ENCODE data around the gene ZFP90.
"Not testable (repeated sequence)": the region's sequence is repeated elsewhere in the genome, so short reads cannot be mapped to it uniquely, and the experiment has no call there.

The ZFP90 gene

DNA sequence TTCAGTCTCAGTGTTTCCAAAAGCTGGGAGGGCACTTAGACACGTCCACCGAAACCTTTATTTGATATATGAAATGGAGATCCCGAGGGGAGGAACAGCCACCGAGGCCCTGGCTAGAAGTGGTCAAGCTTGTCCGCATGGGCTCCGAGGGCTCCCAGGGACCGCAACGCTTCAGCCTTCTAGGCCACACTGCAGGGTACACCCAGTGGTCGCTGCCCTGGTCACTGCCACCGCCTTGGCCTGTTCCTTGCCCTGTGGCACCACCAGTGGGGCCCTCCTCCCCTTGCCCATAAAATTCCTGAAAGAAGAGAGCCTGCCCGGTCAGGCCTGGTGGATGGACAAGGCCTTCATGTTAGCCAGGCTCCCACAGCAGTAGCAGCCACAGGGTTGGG lies 46.9 kb upstream of the ZFP90 start:
- Histone ChIP-seq H3K23ac (ENCODE audit: low read length) (no peak overlapping the region), H2AK5ac (ENCODE audit: low read length) (no peak overlapping the region), H4K8ac (ENCODE audit: low read depth, low read length) (no peak overlapping the region), H3K4ac (ENCODE audit: low read depth, low read length) (no peak overlapping the region), H4K12ac (ENCODE audit: low read depth, low read length) (no peak overlapping the region), H3K9me3 (ENCODE audit: insufficient read depth, low read depth, low read length) (peaks cover 2% of the 10 kb centered on the region), H3K4me1 (ENCODE audit: control insufficient read depth in 1 of 2, insufficient read depth in 2 of 2, low read length in 2 of 2) (peaks cover 11% of the 10 kb centered on the region in 2 experiments), H3K9ac (ENCODE audit: low read length) (no peak overlapping the region), H2BK12ac (ENCODE audit: low read length) (no peak overlapping the region), H3K27ac (ENCODE audit: low read depth, low read length) (no peak overlapping the region), H3K4me3 (ENCODE audit: low read depth, low read length) (no peak overlapping the region), H3K27me3 (ENCODE audit: insufficient read depth, low read length) (no peaks in the 10 kb centered on the region), H3K79me1 (ENCODE audit: low read length) (no peaks in the 10 kb centered on the region), H3K79me2 (ENCODE audit: control insufficient read depth, insufficient read depth, low read length, poor library complexity) (no peaks in the 10 kb centered on the region), H4K91ac (ENCODE audit: low read depth, low read length) (no peak overlapping the region), H2AFZ (ENCODE audit: insufficient read depth, low read length, poor library complexity) (no peak overlapping the region), H3K4me2 (ENCODE audit: low read length) (no peak overlapping the region), H2BK5ac (ENCODE audit: low read depth, low read length, poor library complexity) (no peak overlapping the region), H3K14ac (ENCODE audit: low read length) (no peak overlapping the region), H2BK120ac (ENCODE audit: insufficient read depth, low read length, poor library complexity) (no peak overlapping the region), H3K18ac (ENCODE audit: low read length) (no peak overlapping the region), H3K36me3 (ENCODE audit: control insufficient read depth in 1 of 2, insufficient read depth in 2 of 2, low read length in 2 of 2) (no peaks in the 10 kb centered on the region)
- DNase-seq = no peak
- WGBS (ENCODE audit: extremely low coverage, insufficient coverage, insufficient read length) = no CpG with 5 or more reads among the region's 11 CpGs

DNA sequence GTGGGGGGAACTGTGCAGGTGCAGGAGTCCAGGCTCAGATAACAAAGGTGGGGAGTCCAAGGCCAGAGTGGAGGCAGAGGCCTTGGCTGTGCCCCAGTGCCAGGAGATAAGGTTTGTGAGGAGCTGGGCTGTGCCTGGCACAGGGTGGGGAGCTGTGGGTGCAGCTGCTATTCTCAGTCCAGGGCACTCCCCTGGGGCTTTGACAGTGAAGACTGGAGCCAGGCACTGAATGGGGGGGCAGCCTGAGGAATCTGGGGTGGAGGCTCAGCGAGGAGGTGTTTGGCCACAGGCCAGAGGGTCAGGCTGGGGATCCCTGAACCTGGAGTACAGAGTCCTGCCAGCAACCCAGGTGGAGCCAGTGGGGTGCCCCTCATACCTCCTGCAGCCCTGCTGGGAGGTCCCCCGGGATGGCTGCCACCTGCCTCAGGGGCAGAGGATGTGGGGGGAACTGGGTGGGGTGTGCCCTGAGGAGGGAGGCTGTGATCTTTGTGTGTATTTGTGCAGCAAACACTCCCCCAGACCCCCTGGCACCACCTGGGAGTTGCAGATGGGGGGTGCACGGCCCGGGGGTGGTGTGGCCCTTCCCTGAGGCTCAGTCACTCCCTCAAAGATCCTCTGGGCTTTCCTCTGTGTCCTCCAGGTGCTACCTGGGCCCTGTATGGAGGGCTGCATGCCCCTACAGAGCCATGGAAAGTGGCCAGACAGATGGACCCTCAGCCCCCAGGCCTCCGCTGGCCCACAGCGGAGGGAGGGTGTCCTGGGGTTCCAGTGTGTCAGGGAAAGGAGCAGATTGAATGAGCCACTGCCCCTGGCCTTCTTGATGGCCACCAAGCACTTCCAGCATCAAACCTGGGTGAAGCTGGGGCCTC lies 46.3 kb upstream of the ZFP90 start:
- no peak overlapping the region for H3K9ac ChIP-seq (ENCODE audit: low read length)
- H3K79me1 ChIP-seq (ENCODE audit: low read length) = no peaks in the 10 kb centered on the region
- no peaks in the 10 kb centered on the region for H3K27me3 ChIP-seq (ENCODE audit: insufficient read depth, low read length)
- H3K27ac ChIP-seq (ENCODE audit: low read depth, low read length) = no peak overlapping the region
- H2AFZ ChIP-seq (ENCODE audit: insufficient read depth, low read length, poor library complexity) = no peak overlapping the region
- no peak overlapping the region for H4K91ac ChIP-seq (ENCODE audit: low read depth, low read length)
- no peak overlapping the region for H3K18ac ChIP-seq (ENCODE audit: low read length)
- peaks cover 11% of the 10 kb centered on the region in 2 experiments for H3K4me1 ChIP-seq (ENCODE audit: control insufficient read depth in 1 of 2, insufficient read depth in 2 of 2, low read length in 2 of 2)
- no peak overlapping the region for H4K8ac ChIP-seq (ENCODE audit: low read depth, low read length)
- H2BK12ac ChIP-seq (ENCODE audit: low read length) = no peak overlapping the region
- H3K4me2 ChIP-seq (ENCODE audit: low read length) = no peak overlapping the region
- no peak overlapping the region for H3K4ac ChIP-seq (ENCODE audit: low read depth, low read length)
- H4K12ac ChIP-seq (ENCODE audit: low read depth, low read length) = no peak overlapping the region
- no peak overlapping the region for H3K14ac ChIP-seq (ENCODE audit: low read length)
- no CpG with 5 or more reads among the region's 6 CpGs for WGBS (ENCODE audit: extremely low coverage, insufficient coverage, insufficient read length)
- DNase-seq = no peak
- H3K4me3 ChIP-seq (ENCODE audit: low read depth, low read length) = no peak overlapping the region
- peaks cover 2% of the 10 kb centered on the region for H3K9me3 ChIP-seq (ENCODE audit: insufficient read depth, low read depth, low read length)
- no peak overlapping the region for H2BK5ac ChIP-seq (ENCODE audit: low read depth, low read length, poor library complexity)
- no peak overlapping the region for H2BK120ac ChIP-seq (ENCODE audit: insufficient read depth, low read length, poor library complexity)
- H3K79me2 ChIP-seq (ENCODE audit: control insufficient read depth, insufficient read depth, low read length, poor library complexity) = no peaks in the 10 kb centered on the region
- H3K23ac ChIP-seq (ENCODE audit: low read length) = no peak overlapping the region
- no peak overlapping the region for H2AK5ac ChIP-seq (ENCODE audit: low read length)
- no peaks in the 10 kb centered on the region for H3K36me3 ChIP-seq (ENCODE audit: control insufficient read depth in 1 of 2, insufficient read depth in 2 of 2, low read length in 2 of 2)

DNA sequence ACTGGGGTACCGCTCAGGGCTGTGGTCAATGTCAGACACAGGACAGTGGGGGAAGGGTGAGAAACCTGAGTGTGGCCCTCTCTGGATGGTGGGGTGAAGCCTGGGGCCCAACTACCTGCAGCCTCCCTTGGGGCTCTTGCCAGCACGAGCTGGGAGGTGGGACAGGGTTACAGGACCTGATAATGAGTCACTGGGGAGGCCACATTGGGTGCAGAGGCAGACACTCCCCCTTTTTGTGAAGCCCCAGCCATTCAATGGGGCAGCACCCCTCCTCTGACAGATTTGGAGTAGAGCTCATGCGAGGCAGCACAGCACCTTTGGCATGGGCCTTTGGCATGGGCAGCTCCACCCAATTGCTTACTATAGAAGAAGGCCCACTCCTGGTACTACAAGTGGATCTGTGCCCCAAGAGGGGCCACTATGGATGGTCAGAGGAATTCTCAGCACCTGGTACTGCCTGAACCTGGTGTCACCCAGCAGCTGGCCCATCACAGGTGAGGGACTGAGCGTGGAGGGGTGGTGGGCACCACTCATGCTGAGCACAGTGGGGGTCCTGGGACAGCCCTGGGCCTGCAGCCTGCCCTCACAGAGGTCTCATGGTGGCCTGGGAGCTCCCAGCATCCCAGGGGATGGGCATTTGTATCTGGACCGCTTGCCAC lies 45.5 kb upstream of the ZFP90 start:
- Histone ChIP-seq H3K9me3 (ENCODE audit: insufficient read depth, low read depth, low read length) (peaks cover 2% of the 10 kb centered on the region), H3K27ac (ENCODE audit: low read depth, low read length) (no peak overlapping the region), H4K12ac (ENCODE audit: low read depth, low read length) (no peak overlapping the region), H3K27me3 (ENCODE audit: insufficient read depth, low read length) (no peaks in the 10 kb centered on the region), H4K91ac (ENCODE audit: low read depth, low read length) (no peak overlapping the region), H2BK5ac (ENCODE audit: low read depth, low read length, poor library complexity) (no peak overlapping the region), H3K79me1 (ENCODE audit: low read length) (no peaks in the 10 kb centered on the region), H3K4me2 (ENCODE audit: low read length) (no peak overlapping the region), H3K18ac (ENCODE audit: low read length) (no peak overlapping the region), H3K4ac (ENCODE audit: low read depth, low read length) (no peak overlapping the region), H2AK5ac (ENCODE audit: low read length) (no peak overlapping the region), H4K8ac (ENCODE audit: low read depth, low read length) (no peak overlapping the region), H2BK12ac (ENCODE audit: low read length) (no peak overlapping the region), H2BK120ac (ENCODE audit: insufficient read depth, low read length, poor library complexity) (no peak overlapping the region), H3K14ac (ENCODE audit: low read length) (no peak overlapping the region), H3K9ac (ENCODE audit: low read length) (no peak overlapping the region), H3K79me2 (ENCODE audit: control insufficient read depth, insufficient read depth, low read length, poor library complexity) (no peaks in the 10 kb centered on the region), H3K23ac (ENCODE audit: low read length) (no peak overlapping the region), H3K36me3 (ENCODE audit: control insufficient read depth in 1 of 2, insufficient read depth in 2 of 2, low read length in 2 of 2) (no peaks in the 10 kb centered on the region), H2AFZ (ENCODE audit: insufficient read depth, low read length, poor library complexity) (no peak overlapping the region), H3K4me3 (ENCODE audit: low read depth, low read length) (no peak overlapping the region), H3K4me1 (ENCODE audit: control insufficient read depth in 1 of 2, insufficient read depth in 2 of 2, low read length in 2 of 2) (peaks cover 11% of the 10 kb centered on the region in 2 experiments)
- WGBS (ENCODE audit: extremely low coverage, insufficient coverage, insufficient read length) = no CpG with 5 or more reads among the region's 5 CpGs
- DNase-seq = no peak

DNA sequence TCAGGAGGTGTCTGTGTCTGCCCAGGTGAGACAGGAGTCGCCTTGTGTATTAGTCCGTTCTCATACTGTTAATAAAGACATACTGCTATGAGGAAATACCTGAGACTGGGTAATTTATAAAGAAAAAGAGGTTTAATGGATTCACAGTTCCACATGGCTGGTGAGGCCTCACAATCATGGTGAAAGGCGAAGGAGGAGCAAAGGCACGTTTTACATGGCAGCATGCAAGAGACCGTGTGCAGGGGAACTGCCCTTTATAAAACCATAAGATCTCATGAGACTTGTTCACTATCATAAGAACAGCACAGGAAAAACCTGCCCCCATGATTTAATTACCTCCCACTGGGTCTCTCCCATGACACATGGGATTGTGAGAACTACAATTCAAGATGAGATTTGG lies 44.8 kb upstream of the ZFP90 start:
- WGBS (ENCODE audit: extremely low coverage, insufficient coverage, insufficient read length) = no CpG with 5 or more reads among the region's 5 CpGs
- not testable (repeated sequence) for H3K9me3 ChIP-seq (ENCODE audit: insufficient read depth, low read depth, low read length); H3K9ac ChIP-seq (ENCODE audit: low read length)

More for the DNA sequence above, 44.8 kb upstream of the ZFP90 start:
- not testable (repeated sequence) for H2AK5ac ChIP-seq (ENCODE audit: low read length); H3K18ac ChIP-seq (ENCODE audit: low read length); H3K27ac ChIP-seq (ENCODE audit: low read depth, low read length); H3K4ac ChIP-seq (ENCODE audit: low read depth, low read length); H2BK5ac ChIP-seq (ENCODE audit: low read depth, low read length, poor library complexity); H4K12ac ChIP-seq (ENCODE audit: low read depth, low read length); H3K79me1 ChIP-seq (ENCODE audit: low read length); H2AFZ ChIP-seq (ENCODE audit: insufficient read depth, low read length, poor library complexity); DNase-seq; H2BK120ac ChIP-seq (ENCODE audit: insufficient read depth, low read length, poor library complexity); H3K27me3 ChIP-seq (ENCODE audit: insufficient read depth, low read length); H3K4me3 ChIP-seq (ENCODE audit: low read depth, low read length); H3K14ac ChIP-seq (ENCODE audit: low read length); H4K8ac ChIP-seq (ENCODE audit: low read depth, low read length); H3K23ac ChIP-seq (ENCODE audit: low read length); H3K79me2 ChIP-seq (ENCODE audit: control insufficient read depth, insufficient read depth, low read length, poor library complexity); H2BK12ac ChIP-seq (ENCODE audit: low read length); H3K4me2 ChIP-seq (ENCODE audit: low read length); H4K91ac ChIP-seq (ENCODE audit: low read depth, low read length); H3K36me3 ChIP-seq (ENCODE audit: control insufficient read depth in 1 of 2, insufficient read depth in 2 of 2, low read length in 2 of 2)
- H3K4me1 ChIP-seq (ENCODE audit: control insufficient read depth in 1 of 2, insufficient read depth in 2 of 2, low read length in 2 of 2) = peaks cover 11% of the 10 kb centered on the region in 2 experiments
